ENCODE results near the gene ADAMTS14.

Gene ADAMTS14

DNA sequence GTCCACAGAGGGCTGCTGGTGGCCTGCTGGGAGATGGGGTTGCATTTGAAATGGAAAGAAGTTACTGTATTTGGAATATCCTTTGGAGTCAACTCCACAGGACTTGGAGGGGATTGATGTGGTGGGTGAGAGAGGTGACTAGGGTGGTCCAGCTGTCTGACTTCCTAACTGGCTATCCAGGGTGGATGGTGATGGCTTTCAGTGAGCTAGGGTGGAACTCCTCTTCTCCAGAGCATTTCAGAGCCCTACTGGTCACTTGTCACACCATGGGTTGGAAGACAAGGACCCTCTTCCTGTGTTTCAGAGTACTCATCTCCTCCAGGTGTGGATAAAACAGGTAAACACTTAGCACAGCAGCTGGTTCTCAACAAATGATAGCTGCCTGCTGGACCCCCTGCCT lies 3.3 kb upstream of the ADAMTS14 start:
- ChIA-PET POLR2A (no interaction called here), CTCF (no interaction called here)
- TF ChIP-seq FOXK2 (IDR thresholded peaks at IDR 0.05) (no peak), BHLHE40 (IDR thresholded peaks at IDR 0.05; ENCODE audit: borderline replicate concordance) (no peak), FOXM1 (IDR thresholded peaks at IDR 0.05; ENCODE audit: borderline replicate concordance) (no peak), ARNT (IDR thresholded peaks at IDR 0.05) (no peak), LEF1 (IDR thresholded peaks at IDR 0.05; ENCODE audit: borderline replicate concordance) (no peak), SP1 (IDR thresholded peaks at IDR 0.05) (no peak), L3MBTL2 (conservative IDR thresholded peaks at IDR 0.05) (no peak), NFRKB (IDR thresholded peaks at IDR 0.05) (no peak), SUZ12 (IDR thresholded peaks at IDR 0.05) (no peak), FOXA1 (IDR thresholded peaks at IDR 0.05) (no peak), ZNF384 (IDR thresholded peaks at IDR 0.05) (no peak), CTBP1 (IDR thresholded peaks at IDR 0.05; ENCODE audit: borderline replicate concordance) (no peak)
- DNase-seq (ENCODE audit: extremely low spot score) = no peak

DNA sequence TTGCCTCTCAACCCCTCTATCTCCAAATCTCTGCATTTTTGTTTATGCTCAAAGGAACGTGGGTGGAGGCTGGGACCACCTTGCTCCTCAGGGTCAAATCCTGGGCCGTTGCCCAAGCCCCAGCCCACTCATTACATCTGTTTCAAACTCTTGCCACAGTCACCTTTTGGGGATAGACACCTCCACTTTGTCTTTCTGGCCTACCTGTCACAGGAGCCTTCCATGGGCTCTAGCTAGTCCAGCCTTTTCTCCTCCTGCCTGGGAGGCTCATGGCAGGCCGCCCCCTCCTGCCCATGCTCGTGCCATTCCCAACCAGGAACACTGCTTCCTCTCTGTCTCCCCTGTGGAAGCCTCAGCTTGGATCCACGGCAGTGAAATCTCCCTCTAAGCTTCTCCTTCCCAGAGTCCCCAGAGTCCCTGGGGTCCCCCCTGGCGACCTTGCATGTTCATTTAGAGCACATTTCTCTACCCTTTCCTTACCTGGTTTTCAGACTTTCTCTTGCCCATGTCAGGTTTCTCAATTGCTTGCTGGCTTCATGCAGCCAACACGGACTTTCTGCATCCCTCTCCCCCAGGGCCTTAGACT lies 2.5 kb upstream of the ADAMTS14 start:
- no peak for DNase-seq (ENCODE audit: extremely low spot score)
- ChIA-PET CTCF (no interaction called here), POLR2A (no interaction called here)
- TF ChIP-seq LEF1 (IDR thresholded peaks at IDR 0.05; ENCODE audit: borderline replicate concordance) (no peak), PKNOX1 (IDR thresholded peaks at IDR 0.05) (no peak), BHLHE40 (IDR thresholded peaks at IDR 0.05; ENCODE audit: borderline replicate concordance) (no peak), FOXA1 (IDR thresholded peaks at IDR 0.05) (no peak), L3MBTL2 (conservative IDR thresholded peaks at IDR 0.05) (no peak), SP1 (IDR thresholded peaks at IDR 0.05) (no peak), ELF4 (IDR thresholded peaks at IDR 0.05) (no peak), CTBP1 (IDR thresholded peaks at IDR 0.05; ENCODE audit: borderline replicate concordance) (no peak), NFRKB (IDR thresholded peaks at IDR 0.05) (no peak), ARNT (IDR thresholded peaks at IDR 0.05) (no peak), ZNF384 (IDR thresholded peaks at IDR 0.05) (no peak), FOXK2 (IDR thresholded peaks at IDR 0.05) (no peak), SUZ12 (IDR thresholded peaks at IDR 0.05) (no peak), TARDBP (IDR thresholded peaks at IDR 0.05) (no peak), FOXM1 (IDR thresholded peaks at IDR 0.05; ENCODE audit: borderline replicate concordance) (no peak), HDGF (IDR thresholded peaks at IDR 0.05; ENCODE audit: borderline replicate concordance) (no peak)

GRCh38 chr10:70671619-70672164 lies 614 bp upstream of the ADAMTS14 start:
- ChIA-PET CTCF (interaction anchor here (1.2 kb wide), 1 partner anchor 10 kb away, joined by 4 read pairs; no protein-coding TSS in a partner anchor), POLR2A (no interaction called here)
- DNase-seq (ENCODE audit: extremely low spot score) = no peak
- TF ChIP-seq SUZ12 (IDR thresholded peaks at IDR 0.05) (no peak), FOXK2 (IDR thresholded peaks at IDR 0.05) (no peak)

GRCh38 chr10:70673043-70673928 lies 980 bp downstream of the ADAMTS14 start:
- DNase-seq (ENCODE audit: extremely low spot score) = no peak
- TF ChIP-seq SUZ12 (IDR thresholded peaks at IDR 0.05) = no peak
- no peak for TF ChIP-seq FOXA1 (IDR thresholded peaks at IDR 0.05)
- no peak for TF ChIP-seq HDGF (IDR thresholded peaks at IDR 0.05; ENCODE audit: borderline replicate concordance)
- ChIA-PET CTCF (no interaction called here), POLR2A (no interaction called here)

- TF ChIP-seq SP1 (IDR thresholded peaks at IDR 0.05) = no peak
- CTCF ChIA-PET = no interaction called here
- no peak for DNase-seq (ENCODE audit: extremely low spot score)
- POLR2A ChIA-PET = no interaction called here
Measured at GRCh38 chr10:70673929-70674559, 1.7 kb downstream of the ADAMTS14 start.

DNA sequence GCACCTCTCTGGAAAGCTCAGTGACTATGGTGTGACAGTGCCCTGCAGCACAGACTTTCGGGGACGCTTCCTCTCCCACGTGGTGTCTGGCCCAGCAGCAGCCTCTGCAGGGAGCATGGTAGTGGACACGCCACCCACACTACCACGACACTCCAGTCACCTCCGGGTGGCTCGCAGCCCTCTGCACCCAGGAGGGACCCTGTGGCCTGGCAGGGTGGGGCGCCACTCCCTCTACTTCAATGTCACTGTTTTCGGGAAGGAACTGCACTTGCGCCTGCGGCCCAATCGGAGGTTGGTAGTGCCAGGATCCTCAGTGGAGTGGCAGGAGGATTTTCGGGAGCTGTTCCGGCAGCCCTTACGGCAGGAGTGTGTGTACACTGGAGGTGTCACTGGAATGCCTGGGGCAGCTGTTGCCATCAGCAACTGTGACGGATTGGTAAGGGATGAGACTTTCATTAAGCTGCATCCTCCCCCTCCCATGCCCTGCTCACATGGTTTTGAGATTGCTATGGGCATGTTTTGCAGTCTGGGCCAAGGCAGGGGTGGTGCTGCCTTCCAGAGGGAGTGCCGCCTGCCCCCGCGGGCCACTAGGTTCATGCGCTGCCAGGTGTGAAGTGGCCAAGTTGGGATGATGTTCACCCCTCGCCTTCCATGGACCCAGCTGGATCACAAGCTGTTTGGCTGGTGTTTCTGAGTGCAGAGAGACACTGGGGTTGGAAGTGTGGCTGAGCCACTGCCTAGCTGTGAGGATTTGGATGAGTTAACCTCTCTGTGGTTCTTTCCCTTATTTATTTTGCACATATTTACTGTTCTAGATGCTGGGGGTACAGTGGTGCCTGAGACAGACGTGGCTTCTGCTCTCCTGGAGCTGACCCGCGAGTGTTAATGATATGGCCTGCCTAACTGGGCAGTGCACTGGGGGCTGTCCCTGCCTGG lies 2.5 kb downstream of the ADAMTS14 start:
- ChIA-PET CTCF (no interaction called here), POLR2A (no interaction called here)
- no peak for TF ChIP-seq ZNF384 (IDR thresholded peaks at IDR 0.05)
- no peak for DNase-seq (ENCODE audit: extremely low spot score)

DNA sequence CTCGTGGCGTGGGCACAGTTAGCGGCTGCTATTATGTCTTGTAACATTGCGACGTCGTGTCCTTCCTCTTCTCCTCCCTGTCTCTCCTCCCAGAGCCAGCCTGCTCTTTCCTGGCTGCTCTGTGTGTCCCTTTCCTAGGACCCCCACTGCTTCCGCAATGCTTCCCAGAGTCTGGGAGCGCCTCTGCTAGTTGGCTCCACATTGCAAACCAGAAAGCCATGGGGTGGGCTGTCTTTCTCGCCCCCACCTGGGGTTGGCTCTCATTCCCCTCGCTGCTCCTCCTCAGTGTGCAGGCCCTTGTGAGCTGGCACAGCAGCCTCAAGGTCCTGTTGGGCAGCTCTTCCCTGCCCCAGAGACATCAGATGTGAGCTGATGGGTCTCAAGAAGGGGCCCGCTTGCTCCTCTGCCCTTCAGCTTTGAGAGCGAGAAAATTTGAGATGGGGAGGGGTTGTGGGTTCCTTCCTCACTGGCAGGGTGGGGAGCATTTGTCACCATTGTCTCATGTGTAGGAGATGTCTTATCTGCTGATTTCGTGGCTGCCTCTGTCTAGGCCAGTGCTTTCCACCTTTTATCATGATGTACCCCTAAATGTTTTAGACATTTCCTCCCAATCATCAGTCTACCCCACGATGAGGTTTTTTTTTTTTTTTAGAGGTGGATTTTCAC lies 3.3 kb downstream of the ADAMTS14 start:
- ChIA-PET CTCF (no interaction called here), POLR2A (no interaction called here)
- no peak for DNase-seq (ENCODE audit: extremely low spot score)
- no peak for TF ChIP-seq FOXK2 (IDR thresholded peaks at IDR 0.05)
- TF ChIP-seq ZNF384 (IDR thresholded peaks at IDR 0.05) = no peak
- TF ChIP-seq LEF1 (IDR thresholded peaks at IDR 0.05; ENCODE audit: borderline replicate concordance) = no peak
- no peak for TF ChIP-seq ARNT (IDR thresholded peaks at IDR 0.05)
- no peak for TF ChIP-seq CTBP1 (IDR thresholded peaks at IDR 0.05; ENCODE audit: borderline replicate concordance)
- TF ChIP-seq NFRKB (IDR thresholded peaks at IDR 0.05) = no peak
- TF ChIP-seq TARDBP (IDR thresholded peaks at IDR 0.05) = no peak
- no peak for TF ChIP-seq FOXA1 (IDR thresholded peaks at IDR 0.05)
- TF ChIP-seq FOXM1 (IDR thresholded peaks at IDR 0.05; ENCODE audit: borderline replicate concordance) = no peak
- TF ChIP-seq BHLHE40 (IDR thresholded peaks at IDR 0.05; ENCODE audit: borderline replicate concordance) = no peak
- no peak for TF ChIP-seq PKNOX1 (IDR thresholded peaks at IDR 0.05)
- no peak for TF ChIP-seq SUZ12 (IDR thresholded peaks at IDR 0.05)

Measured in HEK293T (cell line).